Suprapubic skin (tissue), 3 donors: ENCODE data around the gene AMDHD2.

Experiments used
- EP300 ChIP-seq: sonication (generic); formaldehyde crosslinking; IDR thresholded peaks from one replicate; pipeline ENCODE4 v1.6.1; 2017; ENCODE audit warnings: antibody characterized with exemption
- TF ChIP-seq, protein P1 (sequence below), 2 donors: fragments of 200-600 bp in 1 of 2; fragments of 450-650 bp in 1 of 2; sonication (generic) in 1 of 2; IDR thresholded peaks; one replicate each; pipeline ENCODE4 v1.5.1; 2016 to 2019; ENCODE audit warnings: antibody characterized with exemption in 2 of 2, mild to moderate bottlenecking in 1 of 2, moderate library complexity in 1 of 2

DNA sequence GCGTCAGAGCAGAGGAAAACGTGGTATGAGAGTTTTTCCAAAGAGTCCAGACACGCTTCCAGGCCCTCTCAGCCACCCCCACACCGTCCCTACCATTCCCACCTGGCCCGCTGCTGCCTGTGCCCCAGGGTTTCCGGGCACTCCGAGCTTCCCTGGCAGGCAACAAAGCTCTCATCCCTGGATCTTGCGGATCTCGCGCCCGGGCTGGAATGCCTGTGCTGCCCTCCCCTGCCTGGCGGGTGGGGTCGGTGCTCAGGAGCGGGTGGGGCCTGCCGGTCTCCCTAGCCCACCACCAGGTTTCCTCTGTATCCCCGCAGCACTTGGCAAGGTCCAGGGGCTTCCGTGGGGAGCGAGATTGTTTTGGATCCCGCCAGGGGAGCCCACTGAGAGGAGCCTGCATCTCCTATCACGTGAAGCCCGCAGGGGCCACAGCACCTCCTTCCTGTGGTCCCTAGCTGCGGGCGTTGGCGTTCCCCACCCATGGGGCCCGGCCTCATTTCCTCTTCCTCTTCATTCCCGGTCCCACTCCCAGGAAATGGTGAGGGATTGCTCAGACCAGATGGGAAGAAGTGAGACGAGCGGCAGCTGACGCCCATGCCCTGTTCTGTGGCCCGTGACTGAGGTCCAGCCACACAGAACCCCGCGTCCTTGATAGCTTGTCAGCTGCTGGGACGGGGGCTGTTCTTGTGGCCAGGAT, 34.2 kb upstream of the AMDHD2 start:
- no peak for TF ChIP-seq EP300
- TF ChIP-seq, protein P1, sequence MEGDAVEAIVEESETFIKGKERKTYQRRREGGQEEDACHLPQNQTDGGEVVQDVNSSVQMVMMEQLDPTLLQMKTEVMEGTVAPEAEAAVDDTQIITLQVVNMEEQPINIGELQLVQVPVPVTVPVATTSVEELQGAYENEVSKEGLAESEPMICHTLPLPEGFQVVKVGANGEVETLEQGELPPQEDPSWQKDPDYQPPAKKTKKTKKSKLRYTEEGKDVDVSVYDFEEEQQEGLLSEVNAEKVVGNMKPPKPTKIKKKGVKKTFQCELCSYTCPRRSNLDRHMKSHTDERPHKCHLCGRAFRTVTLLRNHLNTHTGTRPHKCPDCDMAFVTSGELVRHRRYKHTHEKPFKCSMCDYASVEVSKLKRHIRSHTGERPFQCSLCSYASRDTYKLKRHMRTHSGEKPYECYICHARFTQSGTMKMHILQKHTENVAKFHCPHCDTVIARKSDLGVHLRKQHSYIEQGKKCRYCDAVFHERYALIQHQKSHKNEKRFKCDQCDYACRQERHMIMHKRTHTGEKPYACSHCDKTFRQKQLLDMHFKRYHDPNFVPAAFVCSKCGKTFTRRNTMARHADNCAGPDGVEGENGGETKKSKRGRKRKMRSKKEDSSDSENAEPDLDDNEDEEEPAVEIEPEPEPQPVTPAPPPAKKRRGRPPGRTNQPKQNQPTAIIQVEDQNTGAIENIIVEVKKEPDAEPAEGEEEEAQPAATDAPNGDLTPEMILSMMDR (IDR thresholded peaks at IDR 0.05): no peak
